ENCODE results near the gene TM4SF5. TPM values are rescaled to one million over a fixed set of nuclear protein-coding genes. Genes with fewer than 3 reads are reported as not detected.
A peak's percentile ranks its signal among the peaks of the same experiment; 100 is the strongest.

Gene TM4SF5
- total RNA-seq, 2 experiments from 2014 or later, result not detected

GRCh38 chr17:4748686-4749085 lies 23.0 kb upstream of the TM4SF5 start:
- H3K4me1 Mint-ChIP-seq, result peaks cover 22% of the 10 kb centered on the region
- peaks cover 15% of the 10 kb centered on the region for H3K27me3 Mint-ChIP-seq
- ATAC-seq (no peak), DNase-seq (no peak)
- no peak overlapping the region for H3K27ac Mint-ChIP-seq
- ChIA-PET CTCF (interaction anchor here (0.6 to 1.3 kb wide), 4 partner anchors 16 to 305 kb away, joined by 3 to 4 read pairs (median 3); partner anchors contain the start of gene PLD2), POLR2A (interaction anchor here (0.6 kb wide), 1 partner anchor 35 kb away, joined by 3 read pairs; no protein-coding TSS in a partner anchor)
- no peaks in the 10 kb centered on the region for H3K36me3 Mint-ChIP-seq (ENCODE audit: low read depth)
- intact Hi-C loops (cut with DNase I, micrococcal nuclease), result no loop called here
- no peak overlapping the region for H3K4me3 Mint-ChIP-seq
- no peaks in the 10 kb centered on the region for H3K9me3 Mint-ChIP-seq (ENCODE audit: low read depth)

GRCh38 chr17:4750606-4751005 lies 21.1 kb upstream of the TM4SF5 start:
- CTCF ChIA-PET, result no interaction called here
- Mint-ChIP-seq H3K27me3 (peaks cover 14% of the 10 kb centered on the region), H3K4me1 (peaks cover 19% of the 10 kb centered on the region), H3K4me3 (no peak overlapping the region), H3K36me3 (ENCODE audit: low read depth) (no peaks in the 10 kb centered on the region), H3K27ac (no peak overlapping the region), H3K9me3 (ENCODE audit: low read depth) (no peaks in the 10 kb centered on the region)
- no peak for DNase-seq
- POLR2A ChIA-PET, result no interaction called here
- intact Hi-C loops (cut with DNase I, micrococcal nuclease), result no loop called here
- ATAC-seq, result no peak

- H3K4me3 Mint-ChIP-seq, result no peak overlapping the region
- ATAC-seq (no peak), DNase-seq (no peak)
- no peaks in the 10 kb centered on the region for H3K36me3 Mint-ChIP-seq (ENCODE audit: low read depth)
- H3K4me1 Mint-ChIP-seq, result peaks cover 16% of the 10 kb centered on the region
- intact Hi-C loops (cut with DNase I, micrococcal nuclease), result no loop called here
- no peak overlapping the region for H3K27ac Mint-ChIP-seq
- H3K9me3 Mint-ChIP-seq (ENCODE audit: low read depth), result no peaks in the 10 kb centered on the region
- ChIA-PET CTCF (interaction anchor here (0.6 kb wide), 1 partner anchor 72 kb away, joined by 3 read pairs; no protein-coding TSS in a partner anchor), POLR2A (no interaction called here)
- H3K27me3 Mint-ChIP-seq, result peaks cover 14% of the 10 kb centered on the region
Observed at GRCh38 chr17:4751932-4752331, 19.8 kb upstream of the TM4SF5 start.

GRCh38 chr17:4753392-4753791 lies 18.3 kb upstream of the TM4SF5 start:
- H3K36me3 Mint-ChIP-seq (ENCODE audit: low read depth), result no peaks in the 10 kb centered on the region
- H3K4me1 Mint-ChIP-seq, result peaks cover 3% of the 10 kb centered on the region
- peaks cover 10% of the 10 kb centered on the region for H3K27me3 Mint-ChIP-seq
- intact Hi-C loops (cut with DNase I, micrococcal nuclease), result no loop called here
- CTCF ChIA-PET, result no interaction called here
- no peaks in the 10 kb centered on the region for H3K9me3 Mint-ChIP-seq (ENCODE audit: low read depth)
- no peak overlapping the region for H3K27ac Mint-ChIP-seq
- no peak overlapping the region for H3K4me3 Mint-ChIP-seq
- no peak for DNase-seq
- POLR2A ChIA-PET, result no interaction called here
- ATAC-seq, result no peak

GRCh38 chr17:4759776-4760236 lies 11.9 kb upstream of the TM4SF5 start:
- Mint-ChIP-seq H3K9me3 (ENCODE audit: low read depth) (no peaks in the 10 kb centered on the region), H3K27me3 (peaks cover 7% of the 10 kb centered on the region), H3K4me3 (no peak overlapping the region), H3K36me3 (ENCODE audit: low read depth) (no peaks in the 10 kb centered on the region), H3K27ac (no peak overlapping the region), H3K4me1 (no peaks in the 10 kb centered on the region)
- CTCF ChIA-PET, result no interaction called here
- POLR2A ChIA-PET, result no interaction called here
- no peak for DNase-seq
- no peak for ATAC-seq
- intact Hi-C loops (cut with DNase I, micrococcal nuclease), result no loop called here

- DNase-seq, result no peak
- Mint-ChIP-seq H3K4me3 (no peak overlapping the region), H3K27me3 (peaks cover 5% of the 10 kb centered on the region), H3K36me3 (ENCODE audit: low read depth) (no peaks in the 10 kb centered on the region), H3K4me1 (peaks cover 2% of the 10 kb centered on the region), H3K27ac (no peak overlapping the region), H3K9me3 (ENCODE audit: low read depth) (no peaks in the 10 kb centered on the region)
- POLR2A ChIA-PET, result no interaction called here
- intact Hi-C loops (cut with DNase I, micrococcal nuclease), result no loop called here
- CTCF ChIA-PET, result interaction anchor here (0.7 kb wide), 1 partner anchor 25 kb away, joined by 4 read pairs; no protein-coding TSS in a partner anchor
- ATAC-seq, result no peak
Observed at GRCh38 chr17:4764595-4764994, 7.1 kb upstream of the TM4SF5 start.

- ATAC-seq (no peak), DNase-seq (no peak)
- CTCF ChIA-PET, result no interaction called here
- intact Hi-C loops (cut with DNase I, micrococcal nuclease), result no loop called here
- Mint-ChIP-seq H3K9me3 (ENCODE audit: low read depth) (no peaks in the 10 kb centered on the region), H3K4me1 (peaks cover 7% of the 10 kb centered on the region), H3K36me3 (ENCODE audit: low read depth) (no peaks in the 10 kb centered on the region), H3K27me3 (peaks cover 5% of the 10 kb centered on the region), H3K4me3 (no peak overlapping the region), H3K27ac (no peak overlapping the region)
- POLR2A ChIA-PET, result no interaction called here
Observed at GRCh38 chr17:4766201-4766600, 5.5 kb upstream of the TM4SF5 start.

GRCh38 chr17:4766723-4767122 lies 5.0 kb upstream of the TM4SF5 start:
- intact Hi-C loops (cut with DNase I, micrococcal nuclease), result no loop called here
- ATAC-seq, result no peak
- H3K4me1 Mint-ChIP-seq, result peaks cover 11% of the 10 kb centered on the region

GRCh38 chr17:4768298-4768697 lies 3.4 kb upstream of the TM4SF5 start:
- H3K27ac Mint-ChIP-seq, result no peak overlapping the region
- CTCF ChIA-PET, result interaction anchor here (0.6 to 1.6 kb wide), 2 partner anchors 12 to 22 kb away, joined by 3 read pairs; no protein-coding TSS in a partner anchor
- DNase-seq (no peak), ATAC-seq (no peak)
- no peaks in the 10 kb centered on the region for H3K36me3 Mint-ChIP-seq (ENCODE audit: low read depth)
- no peaks in the 10 kb centered on the region for H3K9me3 Mint-ChIP-seq (ENCODE audit: low read depth)
- H3K4me3 Mint-ChIP-seq, result no peak overlapping the region
- POLR2A ChIA-PET, result no interaction called here
- H3K4me1 Mint-ChIP-seq, result peaks cover 13% of the 10 kb centered on the region
- peaks cover 7% of the 10 kb centered on the region for H3K27me3 Mint-ChIP-seq
- intact Hi-C loops (cut with DNase I, micrococcal nuclease), result no loop called here

More at GRCh38 chr17:4766723-4767122, 5.0 kb upstream of the TM4SF5 start:
- ChIA-PET CTCF (no interaction called here), POLR2A (no interaction called here)
- Mint-ChIP-seq H3K36me3 (ENCODE audit: low read depth) (no peaks in the 10 kb centered on the region), H3K27ac (no peak overlapping the region), H3K9me3 (ENCODE audit: low read depth) (no peaks in the 10 kb centered on the region), H3K4me3 (no peak overlapping the region), H3K27me3 (peaks cover 5% of the 10 kb centered on the region)
- DNase-seq, result no peak

- ATAC-seq (peak; percentile 47), DNase-seq (no peak)
- no peaks in the 10 kb centered on the region for H3K9me3 Mint-ChIP-seq (ENCODE audit: low read depth)
- intact Hi-C loops (cut with DNase I, micrococcal nuclease), result no loop called here
- peaks cover 13% of the 10 kb centered on the region for H3K4me1 Mint-ChIP-seq
- ChIA-PET POLR2A (no interaction called here), CTCF (interaction anchor here (1.6 kb wide), 1 partner anchor 13 kb away, joined by 3 read pairs; no protein-coding TSS in a partner anchor)
- no peak overlapping the region for H3K4me3 Mint-ChIP-seq
- H3K36me3 Mint-ChIP-seq (ENCODE audit: low read depth), result no peaks in the 10 kb centered on the region
- peaks cover 7% of the 10 kb centered on the region for H3K27me3 Mint-ChIP-seq
- no peak overlapping the region for H3K27ac Mint-ChIP-seq
Observed at GRCh38 chr17:4769628-4770027, 2.1 kb upstream of the TM4SF5 start.

- ChIA-PET POLR2A (no interaction called here), CTCF (no interaction called here)
- no peaks in the 10 kb centered on the region for H3K36me3 Mint-ChIP-seq (ENCODE audit: low read depth)
- no peak overlapping the region for H3K4me3 Mint-ChIP-seq
- ATAC-seq (no peak), DNase-seq (no peak)
- H3K4me1 Mint-ChIP-seq, result peaks cover 13% of the 10 kb centered on the region
- H3K27me3 Mint-ChIP-seq, result peaks cover 7% of the 10 kb centered on the region
- H3K9me3 Mint-ChIP-seq (ENCODE audit: low read depth), result no peaks in the 10 kb centered on the region
- no peak overlapping the region for H3K27ac Mint-ChIP-seq
- intact Hi-C loops (cut with DNase I, micrococcal nuclease), result no loop called here
Observed at GRCh38 chr17:4772235-4772613, 538 bp downstream of the TM4SF5 start.

- no peaks in the 10 kb centered on the region for H3K4me1 Mint-ChIP-seq
- peaks cover 22% of the 10 kb centered on the region for H3K27me3 Mint-ChIP-seq
- no peak overlapping the region for H3K4me3 Mint-ChIP-seq
- ChIA-PET CTCF (interaction anchor here (0.5 kb wide), 1 partner anchor 147 kb away, joined by 3 read pairs; no protein-coding TSS in a partner anchor), POLR2A (interaction anchor here (1.3 kb wide), 1 partner anchor 12 kb away, joined by 3 read pairs; no protein-coding TSS in a partner anchor)
- ATAC-seq, result no peak
- intact Hi-C loops (cut with DNase I, micrococcal nuclease), result no loop called here
- no peaks in the 10 kb centered on the region for H3K9me3 Mint-ChIP-seq (ENCODE audit: low read depth)
- H3K36me3 Mint-ChIP-seq (ENCODE audit: low read depth), result no peaks in the 10 kb centered on the region
- H3K27ac Mint-ChIP-seq, result no peak overlapping the region
- DNase-seq, result no peak
Observed at GRCh38 chr17:4777969-4778760, 6.5 kb downstream of the TM4SF5 start.
